Right lung (tissue), 5 donors: Measurements from ENCODE around the gene OR8D2. TPM values are rescaled to one million over a fixed set of nuclear protein-coding genes. Genes with fewer than 3 reads are reported as not detected.
"Not testable (repeated sequence)": the region's sequence is repeated elsewhere in the genome, so short reads cannot be mapped to it uniquely, and the experiment has no call there.

Source experiments
- DNase-seq, 2 donors: peaks; one replicate each; pipeline ENCODE4 v3.0.0-alpha.2; 2013
- polyA plus RNA-seq, 5 donors: library from polyadenylated mRNA; unstranded; fragments of 120-200 nt; gene quantifications; one replicate each; pipeline versions ENCODE4 v1.2.1 to v1.2.3, GENCODE V29; 2013; ENCODE audit warnings: inconsistent platforms in 1 of 5, low replicate concordance in 1 of 5; ENCODE audit not compliant: insufficient read length in 5 of 5, insufficient read depth in 1 of 5

Gene OR8D2
- polyA plus RNA-seq, 5 donors: not detected

- peak in 1 of 2 donors; percentile 1 for DNase-seq
Measured at GRCh38 chr11:124285610-124286344, 34.2 kb downstream of the OR8D2 start.

DNA sequence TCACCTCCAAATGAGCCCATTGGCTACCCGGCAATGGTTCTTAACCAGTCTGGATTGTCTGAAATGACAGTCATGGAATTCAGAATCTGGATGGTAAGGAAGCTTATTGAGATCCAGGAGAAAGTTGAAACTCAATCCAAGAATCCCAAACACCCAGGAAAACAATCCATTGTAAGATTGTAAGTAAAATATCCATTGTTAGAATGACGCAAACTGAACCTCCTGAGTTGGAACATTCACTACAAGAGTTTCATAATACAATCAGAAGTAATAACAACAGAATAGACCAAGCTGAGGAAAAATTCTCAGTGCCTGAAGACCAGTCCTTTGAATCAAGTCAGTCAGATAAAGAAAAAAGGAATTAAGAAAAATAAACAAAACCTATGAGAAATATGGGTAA lies 41.7 kb downstream of the OR8D2 start:
- DNase-seq: no peak

GRCh38 chr11:124277804-124278203 lies 42.2 kb downstream of the OR8D2 start:
- no peak for DNase-seq

DNA sequence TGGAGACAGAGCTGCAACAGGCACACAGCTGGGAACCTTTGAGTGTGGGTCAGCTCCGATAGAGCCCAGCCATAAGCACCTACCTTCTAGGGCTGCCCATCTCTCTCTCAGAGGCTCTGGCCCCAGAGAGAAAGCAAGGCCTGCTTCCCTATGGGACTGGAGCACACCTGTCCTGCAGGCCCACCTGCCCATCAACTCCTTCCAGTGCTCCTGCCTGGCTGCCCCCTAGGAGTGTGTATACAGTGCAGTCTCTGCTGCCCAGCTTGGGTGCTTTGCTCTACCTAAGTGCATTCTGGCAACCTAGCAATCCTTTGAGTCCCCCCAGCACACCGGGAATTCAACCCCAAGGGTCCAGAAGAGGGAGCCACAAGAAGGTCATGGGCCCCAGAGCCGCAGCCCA lies 42.8 kb downstream of the OR8D2 start:
- no peak for DNase-seq

DNA sequence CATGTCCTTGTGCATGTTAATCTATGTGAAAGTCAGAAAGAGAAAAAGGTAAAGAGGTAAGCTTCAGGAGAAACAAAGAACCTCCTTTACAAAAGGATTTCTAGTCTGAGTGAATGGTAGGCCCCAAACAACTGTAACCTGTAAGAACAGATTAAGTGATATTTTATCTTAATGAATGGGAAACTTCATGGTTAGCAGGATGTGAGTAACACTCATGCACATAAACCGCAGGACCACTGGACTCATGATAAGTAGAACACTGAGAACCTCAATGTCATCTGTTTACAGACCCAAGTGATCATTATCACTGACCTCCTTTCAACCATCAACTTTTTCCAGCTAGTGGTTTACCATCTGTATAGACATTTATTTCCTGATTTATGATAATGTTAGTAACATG lies 43.9 kb downstream of the OR8D2 start:
- DNase-seq: no peak

- DNase-seq: no peak
Measured at GRCh38 chr11:124274000-124274399, 46.0 kb downstream of the OR8D2 start.

DNA sequence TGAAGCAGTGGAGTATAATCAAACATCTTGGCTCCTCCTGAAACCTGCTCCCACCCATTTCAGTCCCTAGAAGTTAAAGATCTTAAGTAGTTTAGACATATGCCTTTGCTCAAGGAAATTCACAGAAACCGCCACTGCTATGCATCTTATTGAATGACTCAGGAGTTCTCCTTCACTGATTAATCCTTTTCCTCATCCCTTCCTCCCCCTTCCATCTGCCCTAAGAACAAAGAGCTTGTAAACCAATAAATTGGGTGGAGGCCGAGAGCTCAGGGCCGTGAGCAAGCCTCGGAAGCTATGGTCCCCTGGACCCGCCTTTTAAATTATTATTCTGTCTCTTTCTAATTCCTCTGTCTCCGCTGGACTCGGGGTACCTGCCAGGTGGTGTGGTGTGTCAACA lies 49.1 kb downstream of the OR8D2 start:
- DNase-seq: not testable (repeated sequence)

Other genes starting within 250 kb of the OR8D2 start
- 10 to 100 TPM; 17.7 to 19.2 (median 18.2) TPM for gene VWA5A, start 204.7 kb downstream of the OR8D2 start, polyA plus RNA-seq
- gene OR10D3, start 136.9 kb downstream of the OR8D2 start, polyA plus RNA-seq: not detected
- not detected for gene OR8G1, start 79.1 kb downstream of the OR8D2 start, polyA plus RNA-seq
- gene OR8G5, start 63.8 kb downstream of the OR8D2 start, polyA plus RNA-seq: not detected
- not detected for gene OR8D1, start 6.2 kb downstream of the OR8D2 start, polyA plus RNA-seq
- not detected for gene OR8B2, start 64.3 kb upstream of the OR8D2 start, polyA plus RNA-seq
- not detected for gene OR8B3, start 78.8 kb upstream of the OR8D2 start, polyA plus RNA-seq
- gene OR8B4, start 104.7 kb upstream of the OR8D2 start, polyA plus RNA-seq: not detected
- gene OR8B8, start 125.5 kb upstream of the OR8D2 start, polyA plus RNA-seq: not detected
- not detected for gene OR8B12, start 223.5 kb upstream of the OR8D2 start, polyA plus RNA-seq
- gene OR8A1, start 249.8 kb upstream of the OR8D2 start, polyA plus RNA-seq: under 1 TPM in 3 of 5 donors, not detected in 2; 0.03 to 0.06 (median 0.04) TPM